GM23248 (cell line): ENCODE results near the gene PDE6B.

Source experiments
- EZH2 ChIP-seq: fragments of 200-600 bp; sonication (generic); IDR thresholded peaks from 2 replicates; pipeline ENCODE4 v1.6.1; 2018; ENCODE audit warnings: antibody characterized with exemption, mild to moderate bottlenecking; ENCODE audit not compliant: insufficient read depth, poor library complexity, severe bottlenecking
- EZH2phosphoT487 ChIP-seq: fragments of 200-600 bp; sonication (generic); IDR thresholded peaks from 2 replicates; pipeline ENCODE4 v1.6.1; 2018; ENCODE audit warnings: antibody characterized with exemption, moderate library complexity, mild to moderate bottlenecking, low read depth; ENCODE audit not compliant: insufficient read depth

DNA sequence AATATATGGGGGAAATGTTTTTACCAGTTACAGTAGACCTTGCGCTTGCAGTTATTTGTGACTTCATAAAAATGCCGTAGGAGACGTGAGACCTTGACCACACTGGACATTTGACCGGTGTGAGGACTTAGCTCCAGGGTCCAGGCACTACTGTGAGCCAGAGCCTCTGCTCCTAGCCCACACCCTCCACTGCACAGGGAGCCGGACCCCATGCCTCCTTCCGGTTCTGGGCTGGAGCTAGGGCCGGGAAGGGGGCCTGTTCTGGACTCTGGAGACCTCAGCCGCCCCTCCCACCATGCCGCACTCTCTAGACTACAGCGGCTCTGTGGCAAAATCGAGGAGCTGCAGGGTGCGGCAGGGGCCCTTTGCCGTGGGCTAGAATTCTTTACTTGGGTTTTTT lies 85.5 kb downstream of the PDE6B start:
- no peak for TF ChIP-seq EZH2
- TF ChIP-seq EZH2phosphoT487, result no peak
